ENCODE results near the gene RFT1.

DNA sequence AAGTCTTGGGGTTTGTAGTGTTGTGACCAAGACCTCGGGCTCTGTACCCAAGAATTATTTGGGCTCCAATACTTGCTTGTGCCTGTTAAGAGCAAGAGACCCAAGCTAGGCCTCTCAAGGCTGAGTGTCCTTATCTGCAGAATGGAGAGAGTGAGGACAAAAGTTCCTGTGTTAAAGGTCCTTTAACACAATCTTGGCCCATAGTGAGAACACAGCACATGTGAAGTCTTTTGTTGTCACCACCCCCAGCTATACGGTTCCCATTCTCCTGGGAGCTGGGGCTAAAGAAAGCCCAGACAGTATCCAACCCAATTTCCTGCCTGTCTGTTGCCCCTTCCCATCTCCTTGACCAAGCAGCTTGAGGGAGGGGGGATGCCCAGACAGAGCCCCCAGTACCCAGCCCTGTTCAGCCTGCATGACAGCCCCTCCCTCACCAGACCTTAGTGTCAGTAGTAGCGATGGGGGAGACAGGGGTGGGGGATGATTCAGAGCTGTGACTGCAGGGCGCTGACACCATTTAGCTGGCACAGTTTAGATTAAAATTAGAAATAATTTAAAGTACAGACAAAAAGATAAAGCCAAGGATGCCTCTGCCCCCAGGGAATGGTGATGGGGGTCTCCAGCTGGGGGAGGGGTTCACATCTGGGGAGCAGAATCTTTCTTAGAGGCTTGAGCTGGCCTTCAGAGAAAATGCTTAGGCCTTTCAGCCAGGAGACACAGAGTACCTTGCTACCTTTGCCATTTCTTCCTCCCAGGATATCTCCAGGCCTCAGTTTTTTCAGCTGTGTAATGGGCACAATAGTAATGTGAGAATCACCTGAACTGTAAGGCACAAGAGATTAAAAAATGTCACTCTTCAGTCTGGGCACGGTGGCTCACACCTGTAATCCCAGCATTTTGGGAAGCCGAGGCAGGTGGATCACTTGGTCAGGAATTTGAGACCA is 33.5 kb upstream of the RFT1 start:
- TF ChIP-seq, protein P1, sequence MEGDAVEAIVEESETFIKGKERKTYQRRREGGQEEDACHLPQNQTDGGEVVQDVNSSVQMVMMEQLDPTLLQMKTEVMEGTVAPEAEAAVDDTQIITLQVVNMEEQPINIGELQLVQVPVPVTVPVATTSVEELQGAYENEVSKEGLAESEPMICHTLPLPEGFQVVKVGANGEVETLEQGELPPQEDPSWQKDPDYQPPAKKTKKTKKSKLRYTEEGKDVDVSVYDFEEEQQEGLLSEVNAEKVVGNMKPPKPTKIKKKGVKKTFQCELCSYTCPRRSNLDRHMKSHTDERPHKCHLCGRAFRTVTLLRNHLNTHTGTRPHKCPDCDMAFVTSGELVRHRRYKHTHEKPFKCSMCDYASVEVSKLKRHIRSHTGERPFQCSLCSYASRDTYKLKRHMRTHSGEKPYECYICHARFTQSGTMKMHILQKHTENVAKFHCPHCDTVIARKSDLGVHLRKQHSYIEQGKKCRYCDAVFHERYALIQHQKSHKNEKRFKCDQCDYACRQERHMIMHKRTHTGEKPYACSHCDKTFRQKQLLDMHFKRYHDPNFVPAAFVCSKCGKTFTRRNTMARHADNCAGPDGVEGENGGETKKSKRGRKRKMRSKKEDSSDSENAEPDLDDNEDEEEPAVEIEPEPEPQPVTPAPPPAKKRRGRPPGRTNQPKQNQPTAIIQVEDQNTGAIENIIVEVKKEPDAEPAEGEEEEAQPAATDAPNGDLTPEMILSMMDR (IDR thresholded peaks at IDR 0.05), result no peak
- TF ChIP-seq POLR2A (IDR thresholded peaks at IDR 0.05) (no peak), POLR2AphosphoS5 (IDR thresholded peaks at IDR 0.05) (no peak)

Data from transverse colon (tissue), 4 donors.